Fibroblast of lung (primary cell): Measurements from ENCODE around the gene RAP1GDS1.

Experiments used
- CTCF ChIP-seq, 2 donors: IDR thresholded peaks in 1 of 2; conservative IDR thresholded peaks in 1 of 2; 1 replicate in 1 of 2; 2 replicates in 1 of 2; pipeline ENCODE4 v1.5.1; 2011 to 2012; ENCODE audit warnings: low read length in 2 of 2, control low read depth in 1 of 2, inconsistent platforms in 1 of 2, low read depth in 1 of 2, mild to moderate bottlenecking in 1 of 2
- EZH2 ChIP-seq: IDR thresholded peaks from 2 replicates; pipeline ENCODE4 v1.5.1; 2012; ENCODE audit warnings: low read length, control low read depth, mild to moderate bottlenecking; ENCODE audit errors: missing control alignments

DNA sequence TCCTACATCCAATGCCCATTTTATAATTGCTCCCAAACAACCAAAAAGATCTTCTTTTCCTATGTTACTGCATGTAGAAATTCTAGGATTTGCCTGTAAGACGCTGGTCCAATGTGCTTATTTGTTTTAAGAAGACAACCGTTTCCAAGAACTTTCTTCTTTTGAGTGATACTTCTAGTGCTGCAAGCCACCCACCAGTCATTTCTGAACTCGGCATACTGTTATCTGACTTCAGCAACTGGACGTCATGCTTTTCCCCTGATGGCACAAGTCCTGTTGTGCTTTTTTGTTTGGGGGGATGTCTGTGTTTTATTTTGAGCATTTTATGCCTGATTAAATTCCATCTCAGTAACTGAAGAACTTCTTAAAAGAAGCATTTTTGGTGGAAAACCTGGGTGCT is 16.0 kb upstream of the RAP1GDS1 start:
- no peak for TF ChIP-seq CTCF (conservative IDR thresholded peaks at IDR 0.05 in 1 of 2, IDR thresholded peaks at IDR 0.05 in 1 of 2; ENCODE audit: low read depth in 1 of 2, low read length in 2 of 2)
- no peak for TF ChIP-seq EZH2
